ENCODE results near the gene MAST4.
"Not testable (repeated sequence)": the region's sequence is repeated elsewhere in the genome, so short reads cannot be mapped to it uniquely, and the experiment has no call there.

Gene MAST4

DNA sequence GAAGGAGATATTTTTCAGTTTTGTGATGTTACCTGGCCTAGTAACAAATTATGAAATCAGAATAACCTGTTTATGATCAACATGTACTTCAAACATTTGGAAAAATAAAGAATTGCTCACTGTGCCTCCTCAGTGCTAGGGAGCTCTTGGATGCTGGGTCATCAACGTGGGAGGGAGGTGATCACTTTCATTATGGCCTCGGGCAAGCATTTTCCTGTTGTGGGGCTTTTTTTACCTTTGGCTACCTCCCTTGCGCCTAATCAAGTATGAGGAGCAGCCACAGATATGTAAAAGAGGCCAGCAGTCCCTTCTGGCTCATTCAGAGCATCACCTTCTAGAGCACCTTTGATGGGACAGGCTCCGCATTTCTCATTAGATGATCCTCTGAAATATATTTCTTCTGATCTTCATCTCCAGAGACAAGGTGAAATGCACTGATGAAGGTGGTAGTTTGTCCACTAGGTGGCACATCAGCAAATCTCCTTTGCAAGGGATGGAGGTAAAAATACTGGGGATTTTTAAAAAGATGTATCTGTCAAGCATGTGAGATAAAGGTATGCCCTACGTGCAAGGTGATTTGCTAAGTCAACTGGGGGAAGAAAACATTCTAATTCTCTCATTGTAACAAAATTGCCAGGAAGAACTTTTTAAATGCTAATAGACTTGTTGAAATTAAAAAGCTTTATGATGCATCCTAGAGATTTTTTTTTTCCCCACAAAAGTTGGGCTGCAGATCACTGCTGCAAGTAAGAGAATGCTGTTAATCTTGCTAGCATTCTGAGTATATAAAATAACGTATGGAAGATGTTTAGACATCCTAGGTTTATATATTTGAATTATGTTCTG lies 218.2 kb downstream of the MAST4 start:
- peak; percentile 79 for DNase-seq

DNA sequence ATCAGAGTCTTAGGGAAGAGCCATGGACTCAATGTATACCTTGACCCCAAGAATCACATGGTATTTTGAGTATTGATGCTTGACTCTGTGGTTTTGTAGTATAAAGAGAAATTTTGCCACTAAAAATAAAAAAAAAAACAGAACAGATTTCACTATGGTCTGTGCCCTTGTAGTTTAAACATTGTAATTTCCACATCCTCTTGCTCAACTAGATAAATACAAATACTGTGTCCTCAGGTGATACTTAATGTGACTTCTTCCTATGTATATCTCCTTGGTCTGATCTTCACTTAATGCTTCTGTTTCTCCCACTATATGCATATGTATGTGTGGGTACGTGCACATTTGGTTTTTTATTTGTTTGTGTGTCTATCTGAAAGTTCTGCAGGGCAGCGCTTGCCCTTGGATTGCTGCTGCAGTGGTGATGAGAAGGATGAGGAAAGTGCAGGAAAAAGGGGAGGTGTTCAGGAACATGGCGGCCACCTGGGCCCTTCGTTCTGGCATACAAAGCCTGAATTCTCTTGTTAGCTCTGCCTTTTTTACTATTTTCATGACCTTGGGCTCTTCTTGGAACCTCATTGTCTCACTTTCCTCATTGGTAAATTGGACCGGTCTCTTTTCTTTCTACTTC lies 222.2 kb downstream of the MAST4 start:
- no peak for DNase-seq

DNA sequence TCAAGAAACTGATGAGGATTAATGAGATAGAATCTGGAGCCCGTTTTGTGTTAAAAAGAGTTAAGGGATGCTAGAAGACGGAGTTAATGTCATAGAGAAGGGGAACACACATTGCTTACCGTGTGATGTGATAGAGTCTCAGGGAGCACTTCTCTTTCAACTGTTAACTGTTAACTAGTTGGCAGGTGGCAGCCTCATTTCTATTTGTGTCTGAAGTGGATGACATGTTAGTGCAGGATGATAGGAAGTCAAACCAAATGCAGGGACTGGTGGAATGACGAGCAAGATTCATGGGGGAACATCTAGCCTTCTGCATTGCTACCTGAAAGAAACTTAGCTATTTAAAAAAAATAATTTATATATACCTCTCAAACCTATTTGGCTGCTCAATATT lies 222.7 kb downstream of the MAST4 start:
- DNase-seq, result no peak

DNA sequence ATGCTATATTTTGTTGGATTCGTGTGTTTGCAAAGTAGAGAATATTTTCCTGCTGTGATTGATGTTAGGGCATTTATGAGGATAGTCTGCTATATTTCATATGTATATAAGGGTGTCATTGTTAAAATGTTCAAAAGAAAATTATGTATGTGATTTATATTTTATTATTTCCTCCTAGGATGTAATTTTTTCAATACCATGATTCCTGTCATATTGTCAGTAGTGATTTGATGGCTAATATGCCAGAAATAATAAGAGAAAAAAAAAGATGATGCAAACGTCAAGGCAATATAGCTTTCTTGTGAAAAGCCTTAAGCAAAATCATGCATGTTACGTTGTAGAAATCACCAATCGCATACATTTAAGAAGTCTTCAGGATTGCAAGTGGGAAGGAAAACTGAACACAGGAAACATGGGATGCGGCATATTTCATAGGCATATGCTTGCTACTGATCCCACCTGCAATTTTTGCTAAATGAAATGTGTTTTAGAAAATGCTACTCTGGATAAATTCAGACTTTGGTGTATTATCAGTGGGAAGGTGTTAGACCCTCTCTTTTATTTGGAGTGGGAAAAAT lies 224.5 kb downstream of the MAST4 start:
- no peak for DNase-seq

DNA sequence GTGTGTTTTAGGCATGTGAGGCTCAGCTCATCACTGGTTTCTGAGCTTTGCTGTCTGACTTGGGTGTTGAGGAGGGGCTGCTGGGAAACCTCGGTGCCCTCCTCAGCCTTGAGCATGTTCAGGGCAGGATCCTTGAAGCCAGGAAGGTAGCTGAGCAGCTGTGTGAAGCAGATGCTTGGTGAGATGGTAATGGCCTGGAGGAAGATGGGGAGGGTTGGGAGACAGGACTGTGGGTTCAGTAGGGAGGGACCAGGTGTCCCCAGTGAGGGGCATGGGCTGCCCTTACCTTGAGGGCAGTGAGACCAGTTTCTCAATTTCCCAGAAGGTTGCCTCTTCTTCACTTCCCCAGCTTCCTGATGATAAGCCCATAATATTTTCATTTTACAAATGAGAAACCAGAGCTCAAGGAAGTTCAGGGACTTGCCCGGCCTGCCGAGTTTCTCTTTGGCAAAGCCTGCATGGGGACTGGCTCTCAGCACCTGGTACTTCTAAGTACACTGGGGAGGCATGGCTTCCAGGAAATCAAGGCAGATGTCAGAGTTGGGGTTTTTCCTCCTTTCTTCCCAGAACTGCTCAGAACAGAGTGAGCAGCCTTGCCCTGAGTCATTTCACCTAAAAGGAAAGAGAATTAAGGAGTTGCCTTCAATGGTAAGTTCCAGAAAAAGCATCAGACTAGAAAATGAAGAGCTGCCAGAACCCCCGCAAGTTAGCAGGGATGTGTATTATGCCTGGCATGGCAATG lies 225.7 kb downstream of the MAST4 start:
- no peak for DNase-seq

DNA sequence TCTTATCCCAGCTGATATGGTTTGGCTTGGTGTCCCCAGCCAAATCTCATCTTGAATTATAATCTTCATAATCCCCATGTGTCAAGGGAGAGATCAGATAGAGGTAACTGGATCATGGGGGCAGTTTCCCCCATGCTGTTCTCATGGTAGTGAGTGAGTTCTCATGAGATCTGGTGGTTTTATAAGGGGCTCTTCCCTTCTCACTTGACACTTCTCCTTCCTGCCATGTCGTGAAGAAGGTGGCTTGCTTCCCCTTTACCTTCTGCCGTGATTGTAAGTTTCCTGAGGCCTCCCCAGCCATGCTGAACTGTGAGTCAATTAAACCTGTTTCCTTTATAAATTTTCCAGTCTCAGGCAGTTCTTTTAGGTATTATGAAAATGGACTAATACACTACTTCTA lies 226.7 kb downstream of the MAST4 start:
- not testable (repeated sequence) for DNase-seq

DNA sequence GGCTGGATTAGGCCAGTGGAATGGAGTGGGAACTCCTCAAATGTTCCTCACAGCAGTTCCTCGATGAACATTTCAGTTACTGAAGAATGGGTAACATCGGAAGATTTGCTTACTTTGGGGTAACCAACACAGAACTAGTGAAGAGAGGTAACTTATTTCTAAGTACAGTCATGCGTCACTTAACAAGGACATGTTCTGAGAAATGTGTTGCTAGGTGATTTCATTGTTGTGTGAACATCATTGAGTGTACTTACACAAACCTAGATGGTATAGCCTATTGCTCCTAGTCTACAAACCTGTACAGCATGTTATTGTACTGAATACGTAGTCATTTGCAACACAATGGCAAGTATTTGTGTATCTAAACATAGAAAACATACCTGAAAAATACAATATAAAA lies 228.3 kb downstream of the MAST4 start:
- DNase-seq, result no peak

DNA sequence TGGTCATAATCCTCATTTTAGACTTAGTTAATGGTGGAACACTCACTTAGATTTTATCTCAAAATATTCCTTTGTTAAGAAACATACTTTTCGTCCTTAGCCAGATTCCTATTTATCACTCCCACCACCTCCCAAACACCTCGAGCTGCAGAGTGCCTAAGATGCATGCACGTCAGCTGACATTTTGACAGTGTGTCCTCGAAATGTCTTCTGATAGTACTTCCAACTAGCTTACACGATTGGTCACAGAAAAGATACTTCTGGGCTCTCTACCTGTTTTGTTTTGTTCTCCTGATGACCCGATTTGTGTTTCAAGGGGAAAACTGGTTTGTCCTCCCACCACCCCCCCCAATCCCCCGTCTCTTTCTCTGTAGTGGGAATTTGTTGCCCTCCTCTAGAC lies 230.1 kb downstream of the MAST4 start:
- no peak for DNase-seq

DNA sequence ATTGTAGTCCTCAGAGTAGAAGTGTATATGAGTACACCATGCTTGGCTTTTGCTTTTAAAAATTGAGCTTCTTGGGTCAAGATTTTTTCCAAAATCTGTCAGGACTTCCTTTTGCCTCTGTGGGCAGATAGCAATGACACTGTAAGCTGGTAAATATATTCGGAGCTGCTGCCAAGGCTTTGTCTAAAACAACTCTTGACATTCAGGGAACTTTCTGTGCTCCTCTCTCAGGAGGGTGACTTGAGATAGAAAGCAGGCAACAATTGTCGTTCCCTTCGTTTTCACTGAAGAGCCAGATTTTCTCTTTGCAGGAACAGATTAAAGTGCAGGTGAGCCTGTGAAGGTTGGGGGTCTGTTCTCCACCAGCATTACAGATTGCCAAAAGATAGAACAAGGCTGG lies 230.5 kb downstream of the MAST4 start:
- DNase-seq, result no peak

DNA sequence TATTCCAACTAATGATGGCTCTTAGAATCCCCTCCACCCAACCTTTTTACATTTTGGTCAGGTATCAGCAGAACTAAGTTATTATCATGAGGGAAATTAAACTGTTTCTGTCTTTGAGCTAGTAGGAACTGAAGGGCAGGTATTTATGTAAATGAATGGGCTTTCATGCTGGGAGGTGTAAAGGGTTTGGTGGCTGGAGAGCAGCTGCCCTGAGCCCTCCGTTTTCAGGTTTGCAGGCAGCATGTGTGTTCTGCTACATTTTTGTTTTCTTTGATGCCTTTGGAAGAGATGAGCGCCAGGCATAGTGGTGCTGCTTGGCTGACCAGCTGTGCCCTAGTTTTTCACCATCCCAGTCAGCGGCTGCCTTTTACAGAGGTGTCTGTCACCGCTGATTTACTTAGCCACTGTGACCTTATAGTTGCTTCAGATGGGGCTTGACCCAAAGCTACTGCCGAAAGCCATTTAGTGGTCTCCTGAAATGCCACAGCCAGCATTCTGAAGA lies 231.9 kb downstream of the MAST4 start:
- DNase-seq, result peak; percentile 77

DNA sequence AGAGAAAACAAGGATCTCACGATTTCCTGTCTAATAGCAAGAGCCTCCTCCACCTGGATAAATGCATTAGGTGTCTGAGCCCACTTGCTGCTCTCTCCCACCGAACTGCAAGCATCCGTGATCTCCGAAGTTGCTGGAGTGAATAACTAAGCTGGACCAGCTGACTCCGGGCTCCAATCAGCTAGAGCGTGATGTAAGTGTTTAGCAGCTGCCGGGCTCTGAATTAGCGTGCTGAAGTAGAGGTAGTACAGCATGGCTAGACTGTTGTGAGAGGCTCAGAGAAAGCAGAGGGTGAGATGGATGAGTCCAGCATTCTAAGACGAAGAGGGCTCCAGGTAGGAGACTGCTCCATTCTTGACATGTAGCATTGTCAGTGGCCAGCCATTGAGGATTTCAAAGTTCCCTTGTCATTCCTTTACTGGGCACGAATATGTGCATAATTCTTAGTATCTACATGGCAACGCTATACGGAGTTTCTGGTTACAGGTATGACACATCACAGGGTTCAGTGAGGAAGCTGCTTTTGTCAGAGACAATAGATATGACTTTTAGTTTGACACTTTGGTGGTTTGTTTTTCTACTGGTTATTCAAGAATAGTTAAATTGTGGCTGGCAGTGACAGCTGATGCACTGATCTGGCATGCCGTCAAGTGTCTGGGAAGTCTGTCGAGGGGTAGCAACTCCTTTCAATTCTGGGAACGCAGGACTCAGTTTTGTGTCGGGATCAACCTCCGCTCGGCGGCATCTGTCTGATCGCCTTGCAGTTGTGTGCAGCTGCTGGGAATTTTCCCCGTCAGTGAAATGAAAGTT lies 232.6 kb downstream of the MAST4 start:
- peak; percentile 94 for DNase-seq

DNA sequence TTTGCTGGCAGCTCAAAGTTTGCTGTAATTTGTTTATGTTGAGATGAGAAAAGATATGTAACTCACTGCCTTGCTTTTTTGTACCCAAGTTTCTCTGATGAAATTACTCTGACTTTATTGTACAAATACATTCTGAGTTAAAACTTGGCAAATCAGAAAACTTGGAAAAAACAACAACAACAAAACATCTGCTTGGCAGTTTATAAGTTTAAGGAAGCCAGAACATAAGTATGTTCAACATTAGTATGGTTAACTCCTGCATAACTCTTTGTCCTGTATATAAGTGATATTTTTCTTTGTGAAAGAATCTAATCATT lies 233.1 kb downstream of the MAST4 start:
- no peak for DNase-seq

DNA sequence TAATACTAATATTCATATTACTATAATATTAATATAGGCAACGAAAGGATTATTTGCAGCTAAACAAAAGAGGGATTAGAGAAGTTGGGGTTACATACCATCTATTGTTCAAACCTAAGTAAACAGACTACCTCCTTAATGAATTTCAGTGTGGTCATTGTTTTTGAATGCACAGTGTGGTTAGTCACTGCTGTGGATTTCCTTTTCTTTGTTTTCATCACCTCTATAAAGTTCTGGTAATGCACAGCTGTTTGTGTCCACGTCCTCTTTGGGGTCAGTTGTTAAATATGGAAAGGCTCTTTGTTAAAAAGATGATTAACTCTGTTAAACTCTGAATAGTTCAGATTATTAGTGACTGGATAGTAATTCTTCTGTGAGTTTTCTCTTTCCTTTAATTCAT lies 233.6 kb downstream of the MAST4 start:
- DNase-seq, result peak; percentile 71

DNA sequence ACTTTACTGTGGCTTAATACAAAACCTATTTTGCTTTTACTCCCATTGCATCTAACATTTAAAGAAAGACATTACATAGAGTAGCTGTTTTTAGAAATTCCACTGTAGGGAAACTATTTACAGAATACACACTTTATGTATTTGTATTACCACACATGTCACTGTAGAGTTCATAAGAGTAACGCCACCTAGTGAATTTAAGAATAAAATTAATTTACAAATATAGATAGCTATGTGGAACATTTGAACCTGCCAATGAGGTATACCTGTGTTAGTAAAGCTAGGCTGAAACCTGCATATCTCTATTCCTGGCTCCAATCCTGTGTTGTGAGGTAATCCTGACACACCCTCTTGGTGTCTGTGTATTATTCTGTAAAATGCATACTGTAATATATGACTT lies 234.4 kb downstream of the MAST4 start:
- peak; percentile 27 for DNase-seq

DNA sequence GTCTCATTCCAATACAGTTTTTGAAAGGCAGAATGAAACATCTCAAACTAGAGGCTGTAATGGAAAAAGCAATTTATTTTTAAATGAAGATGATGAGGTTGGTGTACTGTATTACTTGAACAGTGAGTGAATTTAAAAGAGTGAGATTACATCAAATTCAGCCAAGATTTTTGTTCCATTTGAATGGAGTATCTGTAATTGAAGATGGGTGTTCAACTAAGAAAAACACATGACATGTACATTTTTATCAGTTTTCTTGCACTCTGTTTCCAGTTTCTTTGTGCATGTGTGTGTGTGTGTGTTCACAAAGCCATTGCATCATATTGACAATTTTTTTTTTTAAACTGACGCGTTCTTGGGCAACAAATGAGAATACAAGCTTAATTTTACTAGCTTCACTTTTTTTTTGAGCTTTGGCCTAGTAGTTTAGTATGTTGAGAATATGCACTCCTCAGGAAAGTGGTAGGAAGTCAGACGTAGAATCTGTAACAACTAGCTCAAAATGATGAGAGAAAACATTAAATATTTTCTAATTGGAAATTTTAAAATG lies 243.5 kb downstream of the MAST4 start:
- DNase-seq, result no peak

DNA sequence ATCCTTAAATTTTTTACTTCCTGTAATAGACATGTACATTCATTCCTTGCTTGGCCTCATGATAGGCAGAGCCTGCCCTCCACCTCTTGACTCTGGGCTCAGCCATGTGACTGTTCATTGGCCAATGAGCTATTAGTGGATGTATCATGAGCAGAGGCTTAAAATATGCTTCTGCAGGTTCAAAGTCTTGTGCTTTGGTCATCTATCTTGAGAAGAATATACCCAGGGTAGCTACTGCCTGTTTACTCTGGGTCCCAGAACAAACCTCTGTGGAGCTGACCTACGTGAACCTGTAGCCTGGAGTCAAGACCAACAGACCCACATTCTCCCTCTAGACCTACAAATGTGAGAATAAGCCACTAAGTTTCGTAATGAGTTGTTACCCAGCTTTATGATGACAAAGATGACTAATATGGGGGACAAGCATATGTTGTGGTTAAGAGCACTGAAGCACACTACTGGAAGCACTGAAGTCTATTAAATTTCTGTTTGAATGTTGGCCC lies 244.4 kb downstream of the MAST4 start:
- DNase-seq, result no peak

DNA sequence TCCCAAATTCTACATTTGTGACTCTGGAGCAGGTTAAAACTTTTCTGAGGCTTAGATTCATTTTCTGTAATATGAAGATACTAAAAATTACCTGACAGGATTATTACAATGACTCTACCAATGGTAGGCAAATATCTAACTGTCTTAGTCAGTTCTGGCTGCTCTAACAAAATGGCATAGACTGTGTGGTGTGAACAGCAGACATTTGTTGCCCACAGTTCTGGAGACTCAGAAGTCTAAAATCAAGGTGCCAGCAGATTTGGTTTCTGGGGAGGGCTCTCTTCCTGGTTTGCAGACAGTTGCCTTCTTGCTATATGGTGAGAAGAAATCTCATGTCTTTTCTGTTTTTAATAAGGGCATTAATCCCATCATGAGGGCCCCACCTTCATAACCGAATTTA lies 245.1 kb downstream of the MAST4 start:
- no peak for DNase-seq

DNA sequence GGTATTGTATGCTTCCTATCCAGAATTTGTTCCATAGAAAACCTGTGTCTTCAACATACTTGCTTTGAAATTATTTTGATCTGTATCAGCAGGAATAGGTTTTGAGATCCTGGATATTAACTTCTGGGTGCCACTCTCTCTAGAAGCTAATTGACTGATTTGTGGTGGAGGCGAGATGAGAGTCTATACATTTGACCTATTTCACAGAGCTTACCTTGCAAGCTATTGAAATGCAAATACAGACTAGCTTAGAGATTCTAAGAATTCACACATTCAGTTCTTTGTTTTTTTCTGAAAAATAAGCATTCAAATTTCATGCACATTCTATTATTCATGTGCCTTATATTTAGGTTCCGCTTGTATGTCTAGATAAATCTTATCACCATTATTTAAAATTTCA lies 246.3 kb downstream of the MAST4 start:
- no peak for DNase-seq

DNA sequence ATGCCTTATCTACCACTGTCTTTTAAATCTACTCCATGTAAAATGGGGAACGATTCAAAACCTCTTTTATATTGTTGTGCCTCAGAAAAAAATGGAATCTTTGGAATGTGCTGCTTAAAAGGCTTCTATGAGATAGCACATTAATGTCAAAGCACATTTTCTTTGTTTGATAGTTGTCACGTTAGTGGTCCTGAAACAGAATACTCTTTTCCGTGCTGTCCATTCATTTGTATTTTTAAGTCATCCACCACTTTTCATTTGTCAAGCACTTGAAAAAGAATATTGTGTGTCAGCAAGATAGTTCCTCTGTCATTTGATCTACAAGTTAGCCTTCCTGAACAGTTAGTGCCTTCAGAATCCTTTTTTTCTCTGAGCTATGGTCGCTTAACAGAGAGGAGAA lies 246.9 kb downstream of the MAST4 start:
- DNase-seq, result no peak

DNA sequence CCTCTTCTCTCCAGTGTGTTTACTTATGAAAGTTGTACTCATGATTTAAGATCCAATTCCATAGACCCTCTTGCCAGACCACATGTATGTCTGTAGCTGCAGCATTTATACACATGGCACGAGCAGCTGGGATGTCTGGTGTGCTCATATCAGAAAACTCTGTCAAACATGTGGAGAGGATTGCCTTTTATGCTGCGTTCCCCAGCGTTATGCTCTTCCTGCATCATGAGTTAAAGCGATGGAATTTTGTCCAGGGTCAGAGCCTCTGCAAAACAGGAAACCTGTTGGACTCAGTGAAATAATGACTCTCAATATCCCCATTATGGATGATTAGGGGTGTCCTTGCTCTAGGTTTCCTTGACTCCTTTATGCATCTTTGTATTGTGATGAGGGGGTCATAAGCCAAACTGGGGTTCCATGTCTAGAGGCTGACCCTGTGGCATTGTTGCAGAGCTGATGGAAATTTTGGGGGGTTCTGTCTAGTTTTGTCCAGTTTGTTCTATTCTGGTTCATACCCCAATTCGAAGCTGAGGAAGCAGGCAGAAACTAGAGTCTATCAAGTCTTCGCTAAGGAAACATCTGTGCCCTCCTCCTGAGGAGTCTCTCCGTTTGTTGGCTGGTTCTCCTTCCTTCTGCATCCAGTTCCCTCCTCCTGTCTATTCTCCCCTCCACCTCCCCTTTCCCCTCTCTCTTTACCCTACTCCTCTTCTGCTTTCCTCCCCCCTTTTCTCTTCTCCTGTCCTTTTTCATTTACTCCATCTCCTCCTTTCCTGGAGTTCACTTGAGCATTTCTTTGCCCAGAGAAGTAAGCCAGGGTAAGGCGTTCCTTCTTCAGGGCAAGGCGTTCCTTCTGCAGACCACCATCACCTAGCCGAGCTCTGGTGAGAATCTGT lies 252.8 kb downstream of the MAST4 start:
- peak; percentile 20 for DNase-seq

DNA sequence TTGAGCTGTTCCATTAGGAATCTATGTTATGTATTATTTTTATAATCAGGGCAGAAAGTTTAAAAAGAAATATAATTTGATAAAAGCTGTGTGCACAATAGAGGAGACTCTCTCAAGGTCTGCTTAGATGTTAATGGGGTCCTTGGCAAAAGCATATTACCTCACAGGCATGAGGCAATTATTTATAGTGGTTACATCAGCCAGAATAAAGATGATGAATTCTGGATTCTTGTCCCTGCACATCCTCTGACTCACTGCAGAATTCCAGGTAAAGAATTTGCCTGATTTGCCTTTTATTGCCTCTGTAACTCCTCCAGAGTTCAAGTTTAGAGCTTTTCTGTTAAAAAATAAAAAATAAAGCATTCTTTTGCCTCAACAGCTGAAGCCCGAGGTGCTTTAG lies 253.6 kb downstream of the MAST4 start:
- DNase-seq, result peak; percentile 60
